T-helper 2 cell (primary cell): ENCODE data around the gene ADORA1.

ENCODE experiments used
- DNase-seq, 5 experiments: peaks; one replicate each; pipeline versions ENCODE4 v3.0.0 to v3.0.0-alpha.2; 2012 to 2022

The ADORA1 gene

GRCh38 chr1:203124011-203124410, 3.5 kb upstream of the ADORA1 start:
- no peak for DNase-seq

DNA sequence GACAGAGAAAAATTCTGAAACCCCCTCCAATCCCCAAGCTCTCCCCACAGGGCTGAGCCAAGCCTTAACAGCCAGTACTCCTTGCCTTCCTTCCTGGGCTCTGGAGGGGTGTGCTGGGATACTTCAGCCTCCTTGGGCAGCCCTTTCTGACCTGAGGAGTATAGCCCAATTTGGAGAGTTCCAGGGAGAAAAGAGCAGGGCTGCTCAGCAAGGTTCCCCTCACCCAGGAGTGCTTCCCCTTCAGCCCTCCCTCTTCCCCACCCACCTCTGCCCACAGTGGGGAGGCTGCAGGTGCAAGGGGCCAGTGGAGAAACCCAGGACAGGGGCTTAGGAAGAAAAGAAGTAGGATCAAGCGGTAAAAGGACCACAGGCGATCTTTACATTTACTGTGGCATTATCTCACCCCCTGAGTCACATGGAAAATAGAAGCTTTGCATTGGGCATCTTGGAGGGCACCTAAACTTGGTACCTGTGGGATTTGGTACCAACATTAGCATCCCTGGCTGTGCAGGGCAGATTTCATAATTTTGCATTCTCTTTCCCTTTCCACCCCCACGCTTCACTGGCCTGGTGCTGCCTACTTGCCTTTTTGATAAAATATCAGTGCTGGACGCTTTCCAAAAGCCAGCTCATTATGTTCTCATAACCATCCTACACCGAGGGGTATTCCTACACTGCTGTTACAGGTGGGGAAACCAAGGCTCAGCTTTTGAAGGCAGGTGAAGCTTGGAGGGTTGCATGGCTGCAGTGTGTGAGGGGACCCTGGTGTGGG, 2.8 kb upstream of the ADORA1 start:
- DNase-seq, result no peak

DNA sequence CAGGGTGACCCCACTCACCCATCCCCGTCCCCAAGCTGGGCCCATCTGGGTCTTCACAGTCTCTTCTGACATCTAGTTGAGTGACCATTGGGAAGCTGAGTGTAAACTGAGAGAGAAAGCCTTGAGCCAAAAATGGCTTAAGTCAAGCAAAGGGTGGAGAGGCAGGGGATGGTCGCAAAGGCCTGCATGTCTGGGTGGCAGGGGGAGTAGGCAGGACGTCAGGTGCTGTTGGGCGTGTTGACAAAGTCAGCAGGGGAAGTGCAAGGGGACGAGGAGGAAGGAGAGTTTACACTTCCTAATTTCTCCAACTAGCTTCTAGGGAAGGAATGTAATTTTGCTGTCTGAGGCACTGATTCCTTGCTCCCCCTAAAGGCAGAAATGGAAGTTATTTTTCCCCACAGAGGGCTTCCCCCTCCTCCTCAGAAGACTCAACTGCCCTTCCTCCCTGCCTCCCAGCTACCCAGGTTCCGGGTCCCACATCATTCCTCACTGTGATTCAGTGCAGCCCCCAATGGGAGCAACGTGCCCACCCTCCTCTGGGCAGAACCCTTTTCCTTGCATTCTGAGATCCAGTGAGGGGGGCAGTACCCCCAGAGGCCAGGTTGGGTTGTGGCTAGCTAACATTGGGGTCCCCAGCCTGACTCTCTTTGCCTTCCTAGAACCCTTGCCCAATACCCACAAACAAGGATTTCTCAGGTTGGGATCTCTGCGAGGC, 1.2 kb upstream of the ADORA1 start:
- DNase-seq, result no peak

DNA sequence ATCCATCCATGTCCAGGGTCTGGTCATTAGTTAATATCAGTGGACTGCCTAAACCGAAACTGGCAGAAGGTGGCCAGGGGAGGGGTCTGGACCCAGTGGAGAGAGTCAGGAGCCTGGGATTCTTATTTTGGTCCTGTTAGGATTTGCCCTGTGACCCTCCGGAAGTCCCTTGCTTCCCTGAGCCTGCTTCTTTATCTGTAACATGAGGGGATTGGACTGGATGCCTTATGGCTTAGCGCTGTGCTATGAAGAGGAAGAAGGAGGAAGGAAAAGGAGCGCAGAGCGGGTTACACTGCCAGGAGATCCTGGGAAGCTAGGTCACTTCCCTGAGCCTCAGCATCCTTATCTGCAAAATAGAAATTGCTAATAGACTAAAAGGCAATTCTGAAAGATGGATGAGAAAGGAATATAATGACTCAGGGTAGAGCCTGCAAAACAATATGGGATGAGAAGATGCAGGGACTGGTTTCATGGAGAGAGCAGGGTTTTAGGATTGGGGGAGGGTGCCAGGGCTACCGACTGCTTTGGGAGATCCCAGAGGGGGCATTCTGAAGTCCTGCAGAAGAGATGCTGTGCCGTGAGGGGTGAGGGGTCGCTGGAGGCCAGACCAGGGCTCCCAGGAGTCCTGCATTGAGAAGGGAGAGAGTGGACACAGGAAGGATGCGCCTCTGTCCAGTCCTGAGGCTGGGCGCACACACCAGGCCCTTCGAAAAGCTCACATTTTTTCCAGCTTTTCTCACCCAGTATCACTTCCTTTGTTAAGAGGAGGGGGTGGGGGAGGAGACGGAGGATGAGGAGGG, 460 bp upstream of the ADORA1 start:
- no peak for DNase-seq

GRCh38 chr1:203128431-203128715, 847 bp downstream of the ADORA1 start:
- DNase-seq, result no peak

DNA sequence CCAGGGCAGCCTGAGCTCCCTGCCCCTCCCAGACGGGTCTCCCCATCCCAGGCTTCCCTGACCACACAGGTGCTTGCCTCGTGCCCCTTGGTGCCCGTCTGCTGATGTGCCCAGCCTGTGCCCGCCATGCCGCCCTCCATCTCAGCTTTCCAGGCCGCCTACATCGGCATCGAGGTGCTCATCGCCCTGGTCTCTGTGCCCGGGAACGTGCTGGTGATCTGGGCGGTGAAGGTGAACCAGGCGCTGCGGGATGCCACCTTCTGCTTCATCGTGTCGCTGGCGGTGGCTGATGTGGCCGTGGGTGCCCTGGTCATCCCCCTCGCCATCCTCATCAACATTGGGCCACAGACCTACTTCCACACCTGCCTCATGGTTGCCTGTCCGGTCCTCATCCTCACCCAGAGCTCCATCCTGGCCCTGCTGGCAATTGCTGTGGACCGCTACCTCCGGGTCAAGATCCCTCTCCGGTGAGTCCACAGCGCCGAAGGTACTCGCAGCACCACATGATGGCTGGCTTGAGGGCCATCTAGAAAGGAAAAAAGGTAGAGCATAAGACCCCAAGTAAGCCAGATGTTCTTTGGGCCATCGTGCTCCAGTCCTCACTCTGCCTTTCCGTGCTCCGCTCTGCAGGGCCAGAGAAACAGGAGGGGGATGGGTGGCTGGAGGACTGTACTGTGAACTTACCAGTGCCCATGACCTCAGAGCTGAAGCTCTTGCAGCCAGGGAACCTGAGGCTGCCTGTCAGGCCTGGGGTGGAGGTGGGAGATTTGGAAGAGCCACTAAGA, 1.4 kb downstream of the ADORA1 start:
- DNase-seq, result no peak

DNA sequence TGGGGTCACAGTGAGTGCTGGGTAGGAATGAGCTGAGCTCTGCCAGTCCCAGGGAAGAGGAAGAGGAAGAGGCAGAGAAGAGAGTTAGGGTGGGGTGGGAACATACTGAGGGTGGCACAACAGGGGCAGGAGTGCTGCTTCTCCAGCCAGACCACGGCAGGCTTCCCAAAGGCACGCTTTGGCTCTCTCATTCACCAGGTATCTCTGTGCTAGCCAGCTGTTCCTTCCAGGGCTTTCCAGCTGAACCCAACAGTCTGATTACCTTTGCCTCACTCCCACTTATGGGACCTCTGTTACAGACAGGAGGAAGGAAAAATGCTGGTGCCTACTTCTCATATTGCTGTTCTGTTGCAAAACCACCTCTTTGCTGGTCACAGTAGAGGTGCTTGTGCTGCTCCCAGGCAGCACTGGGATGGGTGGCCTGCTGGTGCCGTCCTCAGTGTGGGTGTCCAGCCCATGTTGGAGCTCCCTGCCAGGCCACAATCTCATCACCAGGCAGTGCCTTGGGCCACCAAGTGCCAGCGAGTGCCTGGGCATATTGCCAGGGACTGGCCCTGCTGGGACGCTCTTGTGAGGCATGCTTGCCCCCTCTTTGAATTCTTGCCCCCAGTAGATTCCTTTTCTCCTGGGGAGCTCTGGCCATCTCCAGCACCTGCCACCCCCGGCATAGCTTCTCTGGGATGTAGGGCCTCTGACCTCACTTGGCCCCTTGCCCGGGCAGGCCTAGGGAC, 2.1 kb downstream of the ADORA1 start:
- no peak for DNase-seq

DNA sequence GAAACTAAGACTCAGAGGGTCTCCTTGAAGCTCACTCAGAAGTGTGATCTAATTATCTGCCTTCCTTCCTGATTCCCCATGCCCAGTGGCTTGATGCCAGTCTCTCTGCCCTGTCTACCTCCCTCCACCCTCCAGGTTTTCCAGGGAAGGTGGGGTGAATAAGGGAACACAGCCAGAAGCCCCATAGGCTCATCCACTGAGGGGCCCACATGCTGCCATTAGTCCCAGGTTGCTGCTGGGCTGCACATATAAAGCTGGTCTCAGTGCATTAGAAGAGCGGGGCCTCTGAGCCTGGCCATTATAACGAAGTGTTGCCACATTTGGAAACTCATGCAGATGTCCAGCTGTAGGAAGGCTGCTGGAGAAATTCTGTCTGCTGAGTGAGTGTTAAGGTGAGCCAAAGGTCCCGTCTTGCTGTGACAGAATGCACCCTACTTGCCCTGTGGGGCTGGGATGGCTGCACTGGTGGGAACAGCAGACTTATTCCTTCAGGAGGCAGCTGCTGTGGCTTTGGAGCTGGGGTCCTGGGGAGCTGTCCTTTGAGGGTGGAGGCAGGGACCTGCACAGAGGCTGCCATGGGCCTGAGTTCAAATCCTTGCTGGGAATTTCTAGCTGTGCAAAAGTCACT, 2.9 kb downstream of the ADORA1 start:
- DNase-seq, result no peak

- DNase-seq, result no peak
Observed at GRCh38 chr1:203131548-203132200, 4.1 kb downstream of the ADORA1 start.

DNA sequence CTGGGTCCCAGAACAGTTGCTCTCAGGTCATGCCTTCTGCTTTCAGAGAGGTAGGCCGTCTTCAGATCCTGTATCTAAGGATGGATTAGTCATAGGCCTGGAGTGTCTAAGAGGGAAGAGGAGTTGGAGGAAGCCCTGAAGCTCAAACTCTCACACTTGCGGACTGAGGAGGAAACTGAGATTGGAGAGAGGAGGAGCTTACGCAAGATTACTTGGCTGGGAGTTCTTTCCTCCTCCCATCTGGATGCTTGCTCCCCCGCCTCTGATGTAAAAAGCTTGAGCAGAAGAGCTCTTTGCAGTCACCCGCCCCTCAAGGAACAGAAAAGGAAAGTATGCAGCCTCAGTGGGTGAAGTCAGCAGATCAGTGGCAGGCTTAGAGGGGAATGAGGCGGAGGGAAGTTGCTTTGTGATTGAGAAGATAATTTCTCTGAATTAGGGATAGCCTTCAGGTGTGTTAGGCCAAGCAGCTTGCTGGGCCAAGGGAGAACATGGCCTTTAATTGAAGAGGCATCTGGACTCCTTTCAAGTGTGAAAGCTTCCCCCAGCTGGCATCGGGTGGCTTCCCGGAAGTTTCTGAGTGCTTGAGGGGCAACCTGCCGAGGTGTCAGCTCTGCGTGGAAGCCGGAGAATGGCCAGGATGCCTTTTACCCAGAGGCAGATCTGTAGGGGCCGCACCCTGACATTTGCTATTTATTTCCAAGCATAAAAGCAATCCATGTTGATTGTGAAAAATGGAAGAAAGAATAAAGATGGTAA, 6.6 kb downstream of the ADORA1 start:
- no peak for DNase-seq

GRCh38 chr1:203135636-203136305, 8.2 kb downstream of the ADORA1 start:
- no peak for DNase-seq

DNA sequence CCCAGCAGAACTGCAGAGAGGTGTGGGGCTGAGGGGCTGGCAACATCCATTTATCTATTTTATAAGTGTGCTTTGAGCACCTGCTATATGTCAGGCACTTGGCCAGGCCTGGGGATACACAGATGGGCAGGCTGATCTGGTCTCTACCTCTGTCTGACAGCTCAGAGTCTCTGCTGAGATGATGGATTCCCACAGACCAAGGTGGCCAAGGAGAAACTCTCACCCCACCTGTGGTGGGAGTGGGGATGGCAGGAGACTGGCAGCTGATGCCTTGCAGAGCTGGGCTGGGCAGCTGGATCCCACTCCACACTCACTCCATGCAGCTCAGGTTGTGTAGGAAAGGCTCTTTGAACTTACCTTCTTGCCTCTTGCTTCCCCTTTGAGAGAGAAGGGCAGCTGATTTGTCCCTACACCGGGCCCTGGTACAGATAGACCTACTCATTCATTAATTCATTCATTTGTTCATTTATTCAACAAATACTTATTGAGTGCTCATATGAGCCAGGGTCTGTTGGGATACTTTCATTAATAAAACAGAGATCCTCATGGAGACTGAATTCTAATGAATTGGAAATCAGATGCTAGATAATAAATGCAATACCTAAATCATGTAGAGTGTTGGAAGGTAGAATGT, 9.0 kb downstream of the ADORA1 start:
- no peak for DNase-seq

GRCh38 chr1:203137324-203137723, 9.8 kb downstream of the ADORA1 start:
- DNase-seq, result no peak

- no peak for DNase-seq
Observed at GRCh38 chr1:203138066-203138465, 10.5 kb downstream of the ADORA1 start.

DNA sequence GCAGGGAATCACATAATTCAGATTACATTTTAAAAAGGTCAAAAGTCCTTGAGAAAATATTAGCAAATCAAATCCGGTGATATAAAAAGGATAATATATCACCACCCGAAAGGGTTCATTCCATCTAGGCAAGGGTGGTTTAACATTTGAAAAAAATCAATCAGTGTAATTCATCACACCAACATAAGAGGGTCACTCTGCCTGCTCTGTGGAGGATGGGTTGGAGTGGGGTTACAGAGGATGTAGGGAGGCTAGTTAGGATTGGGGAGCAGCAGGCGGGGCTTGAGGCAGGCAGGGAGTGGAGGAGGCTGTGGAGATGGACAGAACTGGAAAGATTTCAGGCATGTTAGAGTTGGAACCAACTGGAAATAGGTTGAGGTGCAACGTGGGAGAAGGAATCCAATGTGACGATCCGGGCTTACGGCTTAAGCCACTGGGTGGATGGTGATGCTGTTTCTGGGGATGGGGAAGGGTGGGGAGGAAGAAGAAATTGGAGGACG, 12.5 kb downstream of the ADORA1 start:
- no peak for DNase-seq

DNA sequence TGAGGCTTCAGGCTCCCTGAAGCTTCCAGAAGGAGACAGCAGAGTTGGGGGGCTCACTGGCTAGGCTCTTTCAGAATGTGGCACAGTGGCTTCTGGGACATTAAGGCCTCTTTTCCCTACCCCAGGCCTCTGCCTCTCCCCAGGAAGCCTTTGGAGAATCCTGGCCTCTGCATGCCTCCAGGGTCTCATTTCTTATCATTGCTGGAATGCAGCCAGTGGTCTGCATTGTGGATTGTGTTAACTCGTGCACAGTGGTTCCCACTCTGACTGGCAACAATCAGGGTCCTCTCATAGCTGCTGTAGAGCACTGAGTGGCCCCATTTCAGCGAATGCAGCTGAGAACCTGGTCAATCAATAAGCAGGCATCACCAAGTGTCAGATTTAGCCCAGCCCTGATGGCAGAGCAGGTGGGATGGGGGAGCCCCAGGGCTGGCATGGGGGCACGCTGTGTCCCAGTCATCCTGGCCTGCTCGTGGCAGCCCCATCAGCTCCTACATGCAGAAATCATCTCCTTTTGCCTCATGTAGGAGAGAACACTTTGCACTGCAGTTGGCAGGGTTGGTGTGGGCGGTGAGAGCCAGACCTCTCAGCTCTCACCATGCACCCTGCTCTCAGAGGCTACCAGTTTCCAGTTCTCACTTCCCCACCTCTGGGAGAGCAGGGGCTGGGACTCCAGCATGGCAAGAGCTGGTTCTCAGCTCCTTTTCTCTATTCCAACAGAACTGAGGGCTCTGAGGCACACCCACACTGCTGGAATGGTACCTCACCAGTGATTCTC, 13.4 kb downstream of the ADORA1 start:
- DNase-seq, result no peak

DNA sequence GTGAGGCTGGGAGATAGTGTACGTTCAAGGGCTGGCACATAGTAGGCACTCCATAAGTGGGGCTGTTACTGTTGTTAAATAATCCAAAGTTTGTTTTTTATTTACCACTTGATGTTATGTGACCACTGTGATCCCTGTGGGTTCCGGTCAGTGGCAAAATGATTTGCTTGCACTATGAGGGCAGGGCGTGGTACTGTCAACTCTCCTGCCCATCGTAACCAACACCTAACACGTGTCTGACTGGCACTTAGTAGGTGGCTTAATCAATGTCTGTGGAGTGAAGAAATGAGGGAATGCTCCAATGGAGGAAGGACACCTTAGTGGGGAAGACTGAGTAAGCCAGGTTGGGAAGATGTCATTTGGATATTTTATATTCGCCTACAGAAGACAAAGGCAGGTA, 14.6 kb downstream of the ADORA1 start:
- no peak for DNase-seq

GRCh38 chr1:203142684-203143408, 15.3 kb downstream of the ADORA1 start:
- DNase-seq, result no peak
